D721Med (cell line): Measurements from ENCODE around the gene PPTC7.
"Not testable (repeated sequence)": the region's sequence is repeated elsewhere in the genome, so short reads cannot be mapped to it uniquely, and the experiment has no call there.

ENCODE experiments used
- DNase-seq: peaks from one replicate; pipeline ENCODE4 v3.0.0; 2011; ENCODE audit warnings: low spot score; ENCODE audit not compliant: insufficient read length
- FAIRE-seq: peaks from 2 replicates; lab custom pipeline; 2011; peaks lifted over from hg19 to GRCh38; lab: Jason Lieb, UNC
- CTCF ChIP-seq: IDR thresholded peaks from 2 replicates; pipeline ENCODE4 v1.5.1; 2012; ENCODE audit warnings: mild to moderate bottlenecking, control low read depth; ENCODE audit not compliant: insufficient read depth; ENCODE audit errors: missing control alignments

The PPTC7 gene

GRCh38 chr12:110530511-110530910, 52.6 kb downstream of the PPTC7 start:
- no peak for DNase-seq
- FAIRE-seq: no peak
- TF ChIP-seq CTCF: no peak

- FAIRE-seq: no peak
- no peak for DNase-seq
- TF ChIP-seq CTCF: no peak
Measured at GRCh38 chr12:110528277-110528839, 54.8 kb downstream of the PPTC7 start.

DNA sequence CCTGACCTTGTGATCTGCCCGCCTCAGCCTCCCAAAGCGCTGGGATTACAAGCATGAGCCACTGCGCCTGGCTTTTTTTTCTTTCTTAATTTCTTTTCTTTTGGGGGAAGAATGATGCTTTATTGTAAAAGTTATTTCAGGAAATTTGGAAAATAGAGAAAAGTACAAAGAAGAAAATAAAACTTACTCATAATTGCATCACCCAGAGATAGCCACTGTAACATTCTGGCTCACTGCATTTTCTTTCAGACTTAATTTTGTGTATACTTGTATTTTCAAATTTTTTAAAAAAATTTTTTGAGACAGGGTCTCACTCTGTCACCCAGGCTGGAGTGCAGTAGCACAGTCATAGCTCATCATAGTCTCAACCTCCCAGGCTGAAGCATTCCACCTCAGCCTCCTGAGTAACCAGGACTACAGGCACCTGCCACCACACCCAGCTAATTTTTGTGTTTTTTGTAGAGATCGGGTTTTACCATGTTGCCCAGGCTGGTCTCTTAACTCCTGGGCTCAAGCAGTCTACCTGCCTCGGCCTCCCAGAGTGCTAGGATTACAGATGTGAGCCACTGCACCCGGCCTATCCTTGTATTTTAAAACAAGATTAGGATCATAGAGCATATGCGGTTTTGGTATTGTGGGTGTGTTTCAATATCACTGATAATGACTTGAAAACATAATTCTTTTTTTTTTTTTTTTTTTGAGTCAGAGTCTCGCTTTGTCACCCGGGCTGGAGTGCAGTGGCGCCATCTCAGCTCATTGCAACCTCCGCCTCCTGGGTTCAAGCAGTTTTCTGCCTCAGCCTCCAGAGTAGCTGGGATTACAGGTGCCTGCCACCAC, 62.0 kb downstream of the PPTC7 start:
- not testable (repeated sequence) for DNase-seq, FAIRE-seq

GRCh38 chr12:110518014-110518413, 65.1 kb downstream of the PPTC7 start:
- not testable (repeated sequence) for FAIRE-seq, DNase-seq

- no peak for TF ChIP-seq CTCF
- no peak for FAIRE-seq
- DNase-seq: no peak
Measured at GRCh38 chr12:110516995-110517394, 66.1 kb downstream of the PPTC7 start.

GRCh38 chr12:110514363-110514762, 68.8 kb downstream of the PPTC7 start:
- DNase-seq: no peak
- FAIRE-seq: no peak
- no peak for TF ChIP-seq CTCF

DNA sequence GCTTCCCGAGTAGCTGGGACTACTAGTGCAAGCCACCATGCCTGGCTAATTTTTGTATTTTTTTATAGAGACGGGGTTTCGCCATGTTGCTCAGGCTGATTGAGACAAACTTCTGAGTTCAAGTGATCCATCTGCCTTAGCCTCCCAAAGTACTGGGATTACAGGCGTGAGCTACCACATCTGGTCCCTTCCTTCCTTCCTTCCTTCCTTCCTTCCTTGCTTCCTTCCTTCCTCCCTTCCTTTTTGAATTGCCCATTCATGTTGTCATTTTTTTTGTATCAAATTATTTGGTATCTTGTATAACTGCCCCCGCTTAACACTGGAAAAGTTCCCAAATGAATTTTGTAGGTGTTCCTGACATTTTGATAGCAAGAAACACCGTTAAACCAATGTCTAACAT, 69.3 kb downstream of the PPTC7 start:
- no peak for DNase-seq

More for the DNA sequence above, 69.3 kb downstream of the PPTC7 start:
- FAIRE-seq: no peak
- TF ChIP-seq CTCF: no peak
